K562 (cell line): ENCODE measurements around the gene SAMD9. TPM values are rescaled to one million over a fixed set of nuclear protein-coding genes. Genes with fewer than 3 reads are reported as not detected.

Experiments
- ATAC-seq: fragments of 200-7000 bp; cut with Tn5 transposase; 3 replicates; pipeline ENCODE4 v1.9.1; 2020; ENCODE audit warnings: moderate library complexity
- BruUV-seq: library from RNA; stranded (reverse); fragments of 400-500 nt; replicated peaks from 2 replicates; lab custom pipeline; 2021; lab: Mats Ljungman, UMichigan
- CTCF ChIA-PET: fragments of 300-600 bp; formaldehyde crosslinking; extraction: SDS; loops from one replicate; lab custom pipeline; 2021; ENCODE audit warnings: low intra/inter-chr PET ratio; lab: Yijun Ruan, JAX
- POLR2A ChIA-PET: fragments of 300-600, 350-650 bp; sonication (Branson Sonifier 250); formaldehyde crosslinking; extraction: SDS; loops from one replicate; lab custom pipeline; 2021; ENCODE audit warnings: antibody characterized with exemption, inconsistent platforms; lab: Yijun Ruan, JAX
- DNase-seq, 4 experiments: peaks; one replicate each; pipeline versions ENCODE4 v3.0.0 to v3.0.0-alpha.2; 2011 to 2018; ENCODE audit warnings: low spot score in 3 of 4, mixed read lengths in 3 of 4; ENCODE audit errors: extremely low read depth in 1 of 4
- FAIRE-seq: peaks from 2 replicates; lab custom pipeline; 2011; peaks lifted over from hg19 to GRCh38; lab: Jason Lieb, UNC
- H2AFZ ChIP-seq: 2 replicates; pipeline ENCODE4 v1.6.0; 2011; ENCODE audit warnings: low read depth, low read length, control low read depth, inconsistent platforms
- H3K27ac ChIP-seq: fragments of 200-600 bp; 3 replicates; pipeline ENCODE4 v1.8.0; 2011; ENCODE audit warnings: low read depth, mild to moderate bottlenecking, control low read depth, inconsistent platforms, low read length, moderate library complexity, mixed read lengths; ENCODE audit errors: extremely low read depth
- H3K27me3 ChIP-seq, 2 experiments: fragments of 300-600 bp in 1 of 2; 2 replicates in 1 of 2; 3 replicates in 1 of 2; pipeline versions ENCODE4 v1.6.0 to v1.8.0; 2011; ENCODE audit warnings: inconsistent platforms in 2 of 2, low read length in 2 of 2, mild to moderate bottlenecking in 1 of 2, mixed read lengths in 1 of 2, moderate library complexity in 1 of 2; ENCODE audit not compliant: control insufficient read depth in 2 of 2, insufficient read depth in 2 of 2
- H3K36me3 ChIP-seq: fragments of 300-600 bp; 3 replicates; pipeline ENCODE4 v1.8.0; 2011; ENCODE audit warnings: mild to moderate bottlenecking, low read length, inconsistent platforms; ENCODE audit not compliant: control insufficient read depth, insufficient read depth
- H3K4me1 ChIP-seq, 2 experiments: fragments of 200-600 bp in 1 of 2; replicated peaks in 1 of 2; 2 replicates in 1 of 2; 3 replicates in 1 of 2; pipeline versions ENCODE4 v1.5.1 to v1.8.0; 2011; ENCODE audit warnings: inconsistent platforms in 2 of 2, low read length in 2 of 2, mild to moderate bottlenecking in 1 of 2, mixed read lengths in 1 of 2, moderate library complexity in 1 of 2; ENCODE audit not compliant: control insufficient read depth in 2 of 2, insufficient read depth in 2 of 2
- H3K4me2 ChIP-seq: 2 replicates; pipeline ENCODE4 v1.6.1; 2011; ENCODE audit warnings: low read length, control low read depth, inconsistent platforms, mixed read lengths; ENCODE audit not compliant: insufficient read depth
- H3K4me3 ChIP-seq: fragments of 200-600 bp; sonication (generic), shearing (Covaris generic); 2 replicates; pipeline ENCODE4 v1.5.1; 2016; ENCODE audit warnings: control low read depth, inconsistent platforms
- H3K79me2 ChIP-seq: fragments of 200-600 bp; 3 replicates; pipeline ENCODE4 v1.8.0; 2011; ENCODE audit warnings: low read length, inconsistent platforms; ENCODE audit not compliant: control insufficient read depth, insufficient read depth
- H3K9ac ChIP-seq, 2 experiments: 2 replicates each; pipeline versions ENCODE4 v1.6.0 to v1.6.1; 2011; ENCODE audit warnings: low read depth in 2 of 2, low read length in 2 of 2, control low read depth in 1 of 2, inconsistent platforms in 1 of 2, mild to moderate bottlenecking in 1 of 2, mixed read lengths in 1 of 2; ENCODE audit not compliant: insufficient read depth in 1 of 2
- H3K9me1 ChIP-seq: one replicate; pipeline ENCODE4 v1.6.0; 2011; ENCODE audit warnings: inconsistent platforms, mild to moderate bottlenecking, low read length, moderate library complexity; ENCODE audit not compliant: control insufficient read depth, insufficient read depth
- H3K9me3 ChIP-seq: replicated peaks from 2 replicates; pipeline ENCODE4 v1.5.1; 2011; ENCODE audit warnings: low read depth, low read length, inconsistent platforms; ENCODE audit not compliant: control insufficient read depth, insufficient read depth
- H4K20me1 ChIP-seq: replicated peaks from 2 replicates; pipeline ENCODE4 v1.6.1; 2011; ENCODE audit warnings: low read length, inconsistent platforms, mixed read lengths; ENCODE audit not compliant: control insufficient read depth, insufficient read depth
- MAZ ChIP-seq, 2 experiments: fragments of 450-650 bp in 1 of 2; sonication (generic) in 1 of 2; formaldehyde crosslinking; IDR thresholded peaks in 1 of 2; conservative IDR thresholded peaks in 1 of 2; 2 replicates each; pipeline versions ENCODE4 v1.4.0 to v1.5.0; 2020; ENCODE audit warnings: mild to moderate bottlenecking in 1 of 2, missing genetic modification reagents in 1 of 2
- RBFOX2 ChIP-seq: fragments of 200-400 bp; formaldehyde crosslinking; IDR thresholded peaks from 2 replicates; pipeline ENCODE4 v1.6.1; 2017; ENCODE audit warnings: low read depth, mild to moderate bottlenecking, low read length, moderate library complexity
- XRCC5 ChIP-seq: fragments of 200-400 bp; formaldehyde crosslinking; IDR thresholded peaks from 2 replicates; pipeline ENCODE4 v1.6.1; 2017; ENCODE audit warnings: low read depth, mild to moderate bottlenecking, low read length
- ZZZ3 ChIP-seq: fragments of 450-650 bp; IDR thresholded peaks from 2 replicates; pipeline ENCODE4 v1.6.1; 2016; ENCODE audit warnings: antibody characterized with exemption, mild to moderate bottlenecking, moderate library complexity
- WGBS: fragments of 100-300 bp; shearing (Covaris generic); methylation state at CpG from one replicate; pipeline ENCODE4 v1.1.6; 2016; ENCODE audit warnings: low coverage, mixed read lengths; ENCODE audit not compliant: insufficient coverage; ENCODE audit errors: missing lambda C conversion rate; 5-methylcytosine and 5-hydroxymethylcytosine counted together
- in situ Hi-C: fragments of 300-500 bp; cut with MboI; formaldehyde crosslinking; loops from 4 replicates; pipeline ENCODE4 v1.15.0; 2018; ENCODE audit warnings: inconsistent platforms, mixed read lengths
- intact Hi-C: fragments of 100-400 bp; cut with micrococcal nuclease; formaldehyde crosslinking; loops from 2 replicates; pipeline ENCODE4 v1.14.2; 2022
- polyA plus RNA-seq, 8 experiments: library from polyadenylated mRNA; depleted of rRNA in 4 of 8; stranded (reverse) in 5 of 8; unstranded in 3 of 8; fragments of >200 nt; fragmentation: Nextera tagmentation in 2 of 8; fragmentation: Illumina TruSeq in 1 of 8; extraction: Ambion mirVana in 2 of 8; extraction: Trizol in 1 of 8; gene quantifications; 2 replicates each; pipeline versions ENCODE4 v1.2.1 to v1.2.3, GENCODE V29; 2011 to 2014; ENCODE audit warnings: inconsistent platforms in 1 of 8, missing spikeins in 1 of 8
- total RNA-seq, 7 experiments: library from RNA; depleted of rRNA in 6 of 7; stranded (reverse); fragments of >200 nt in 6 of 7; fragmentation: Illumina TruSeq in 2 of 7; extraction: Trizol in 2 of 7; gene quantifications; 2 replicates each; pipeline versions ENCODE4 v1.2.1 to v1.2.3, GENCODE V29; 2011 to 2021; ENCODE audit warnings: low replicate concordance in 1 of 7
- TF ChIP-seq, protein P1 (sequence below): fragments of 450-650 bp; IDR thresholded peaks from 2 replicates; pipeline ENCODE4 v1.6.1; 2018; ENCODE audit warnings: mild to moderate bottlenecking, low read depth; ENCODE audit not compliant: partially characterized antibody
- TF ChIP-seq, protein P2 (sequence below): IDR thresholded peaks from 2 replicates; pipeline ENCODE4 v1.6.1; 2011; ENCODE audit not compliant: insufficient read length; ENCODE audit errors: extremely low read depth

The SAMD9 gene
- total and polyA plus RNA-seq, 9 of the 15 experiments (the other 6 are each of a cell fraction or from before 2014, with no cell fraction given): 1.0 to 4.0 (median 1.9) TPM

DNA sequence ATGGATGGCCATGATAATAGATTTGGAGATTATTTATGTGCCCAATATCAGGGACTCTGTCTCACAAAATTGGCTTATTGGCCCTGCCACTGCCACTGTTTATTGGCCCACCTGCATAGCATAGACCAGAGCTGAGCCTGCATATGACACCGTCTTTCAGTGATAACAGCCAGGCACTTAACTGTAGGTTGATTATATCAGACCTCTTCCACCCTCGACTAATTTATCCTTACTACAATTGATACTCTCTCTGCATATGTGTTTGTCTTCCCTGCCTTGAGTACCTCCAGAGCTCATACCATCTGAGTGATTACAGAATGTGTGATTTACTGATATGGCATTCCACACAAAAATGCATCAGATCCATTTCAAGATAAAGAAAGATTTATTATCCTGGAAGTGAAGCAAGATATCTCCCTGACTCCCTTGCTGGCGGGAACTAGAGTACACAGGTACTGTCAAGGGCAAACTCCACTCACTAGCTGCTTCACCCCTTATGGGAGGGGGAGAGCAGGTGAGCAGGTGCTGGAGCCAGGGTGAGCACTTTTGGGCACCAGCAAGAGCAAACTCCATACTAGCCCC, 43.5 kb upstream of the SAMD9 start:
- Histone ChIP-seq H3K4me3 (no peak overlapping the region), H4K20me1 (no peaks in the 10 kb centered on the region), H3K27ac (no peak overlapping the region), H3K27me3 (no peaks in the 10 kb centered on the region), H3K9ac (no peak overlapping the region), H3K9me3 (no peaks in the 10 kb centered on the region), H3K9me1 (no peaks in the 10 kb centered on the region), H3K4me2 (no peak overlapping the region), H3K4me1 (no peaks in the 10 kb centered on the region), H3K79me2 (no peaks in the 10 kb centered on the region), H3K36me3 (no peaks in the 10 kb centered on the region), H2AFZ (no peak overlapping the region)
- intact Hi-C loops (no loop called here), in situ Hi-C loops (no loop called here)
- ATAC-seq (no peak), DNase-seq (no peak), FAIRE-seq (no peak)
- TF ChIP-seq, protein P1, sequence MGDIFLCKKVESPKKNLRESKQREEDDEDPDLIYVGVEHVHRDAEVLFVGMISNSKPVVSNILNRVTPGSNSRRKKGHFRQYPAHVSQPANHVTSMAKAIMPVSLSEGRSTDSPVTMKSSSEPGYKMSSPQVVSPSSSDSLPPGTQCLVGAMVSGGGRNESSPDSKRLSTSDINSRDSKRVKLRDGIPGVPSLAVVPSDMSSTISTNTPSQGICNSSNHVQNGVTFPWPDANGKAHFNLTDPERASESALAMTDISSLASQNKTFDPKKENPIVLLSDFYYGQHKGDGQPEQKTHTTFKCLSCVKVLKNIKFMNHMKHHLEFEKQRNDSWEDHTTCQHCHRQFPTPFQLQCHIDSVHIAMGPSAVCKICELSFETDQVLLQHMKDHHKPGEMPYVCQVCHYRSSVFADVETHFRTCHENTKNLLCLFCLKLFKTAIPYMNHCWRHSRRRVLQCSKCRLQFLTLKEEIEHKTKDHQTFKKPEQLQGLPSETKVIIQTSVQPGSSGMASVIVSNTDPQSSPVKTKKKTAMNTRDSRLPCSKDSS: no peak
- no peak for TF ChIP-seq MAZ (CRISPR knock-in tag; conservative IDR thresholded peaks at IDR 0.05 in 1 of 2, IDR thresholded peaks at IDR 0.05 in 1 of 2)
- no peak for TF ChIP-seq RBFOX2
- TF ChIP-seq ZZZ3: no peak
- TF ChIP-seq, protein P2, sequence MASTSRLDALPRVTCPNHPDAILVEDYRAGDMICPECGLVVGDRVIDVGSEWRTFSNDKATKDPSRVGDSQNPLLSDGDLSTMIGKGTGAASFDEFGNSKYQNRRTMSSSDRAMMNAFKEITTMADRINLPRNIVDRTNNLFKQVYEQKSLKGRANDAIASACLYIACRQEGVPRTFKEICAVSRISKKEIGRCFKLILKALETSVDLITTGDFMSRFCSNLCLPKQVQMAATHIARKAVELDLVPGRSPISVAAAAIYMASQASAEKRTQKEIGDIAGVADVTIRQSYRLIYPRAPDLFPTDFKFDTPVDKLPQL: no peak
- no peak for TF ChIP-seq XRCC5
- BruUV-seq: no TSS peak
- ChIA-PET CTCF (no interaction called here), POLR2A (no interaction called here)
- 8% methylated on average over 3 of the region's 3 CpGs for WGBS
